B cell (primary cell): Measurements from ENCODE around the gene PPOX. TPM values are rescaled to one million over a fixed set of nuclear protein-coding genes. Genes with fewer than 3 reads are reported as not detected.

Source experiments
- ATAC-seq: fragments of 200-7000 bp; cut with Tn5 transposase; one replicate; pipeline ENCODE4 v1.10.0; 2021; ENCODE audit warnings: low read depth, mild to moderate bottlenecking, moderate number of reproducible peaks, moderate library complexity
- CTCF ChIA-PET: fragments of 350-600 bp; sonication (Branson Sonifier 250); formaldehyde crosslinking; loops from one replicate; lab custom pipeline; 2021; ENCODE audit warnings: antibody characterized with exemption, inconsistent platforms; lab: Charles Lee
- POLR2A ChIA-PET: fragments of 350-600 bp; sonication (Branson Sonifier 250); formaldehyde crosslinking; loops from one replicate; lab custom pipeline; 2021; ENCODE audit warnings: antibody characterized with exemption; lab: Charles Lee
- DNase-seq: peaks from one replicate; pipeline ENCODE4 v3.0.0; 2013
- H2AFZ ChIP-seq: 2 replicates; pipeline ENCODE4 v1.6.1; 2012; ENCODE audit warnings: mild to moderate bottlenecking, low read depth, low read length; ENCODE audit not compliant: insufficient read depth, poor library complexity, severe bottlenecking
- H3K27ac ChIP-seq, 2 donors: 1 replicate in 1 of 2; 2 replicates in 1 of 2; pipeline ENCODE4 v1.5.1; 2012 to 2013; ENCODE audit warnings: low read length in 2 of 2, mild to moderate bottlenecking in 2 of 2, moderate library complexity in 1 of 2
- H3K27me3 ChIP-seq, 4 experiments: fragments of 200-600 bp in 1 of 4; sonication (generic) in 1 of 4; replicated peaks in 1 of 4; 1 replicate in 2 of 4; 2 replicates in 2 of 4; pipeline versions ENCODE4 v1.6.1 to v1.7.0; 2013 to 2016; ENCODE audit warnings: low read length in 3 of 4, mild to moderate bottlenecking in 2 of 4, mixed read lengths in 1 of 4, moderate library complexity in 1 of 4; ENCODE audit not compliant: insufficient read depth in 4 of 4, control insufficient read depth in 3 of 4; ENCODE audit errors: control extremely low read depth in 1 of 4
- H3K36me3 ChIP-seq, 2 experiments: replicated peaks in 1 of 2; 1 replicate in 1 of 2; 2 replicates in 1 of 2; pipeline versions ENCODE4 v1.6.1 to v1.7.1; 2013; ENCODE audit warnings: low read length in 1 of 2; ENCODE audit not compliant: insufficient read depth in 2 of 2, control insufficient read depth in 1 of 2; ENCODE audit errors: control extremely low read depth in 1 of 2, extremely low read depth in 1 of 2
- H3K4me1 ChIP-seq, 2 donors: fragments of 200-600 bp in 1 of 2; sonication (generic) in 1 of 2; 1 replicate in 1 of 2; 2 replicates in 1 of 2; pipeline versions ENCODE4 v1.5.1 to v1.6.1; 2013 to 2017; ENCODE audit warnings: low read length in 2 of 2; ENCODE audit not compliant: control insufficient read depth in 2 of 2, insufficient read depth in 2 of 2
- H3K4me2 ChIP-seq: replicated peaks from 2 replicates; pipeline ENCODE3; 2012; ENCODE audit warnings: mild to moderate bottlenecking, low read depth, low read length; ENCODE audit not compliant: poor library complexity, severe bottlenecking
- H3K4me3 ChIP-seq, 5 experiments: fragments of 200-600 bp in 1 of 5; sonication (generic) in 1 of 5; 1 replicate in 3 of 5; 2 replicates in 2 of 5; pipeline versions ENCODE4 v1.5.1 to v1.7.0; 2011 to 2016; ENCODE audit warnings: low read length in 4 of 5, mild to moderate bottlenecking in 4 of 5, low read depth in 2 of 5, control low read depth in 1 of 5, moderate library complexity in 1 of 5; ENCODE audit not compliant: insufficient read depth in 1 of 5; ENCODE audit errors: control extremely low read depth in 1 of 5, extremely low read depth in 1 of 5
- H3K79me2 ChIP-seq: fragments of 200-600 bp; sonication (generic); one replicate; pipeline ENCODE4 v1.6.0; 2016; ENCODE audit warnings: low read length; ENCODE audit not compliant: control insufficient read depth, insufficient read depth
- H3K9ac ChIP-seq: fragments of 200-600 bp; sonication (generic); 2 replicates; pipeline ENCODE4 v1.6.1; 2017; ENCODE audit warnings: mild to moderate bottlenecking, low read length, moderate library complexity
- H3K9me3 ChIP-seq, 3 donors: one replicate each; pipeline versions ENCODE4 v1.6.1 to v1.7.1; 2013; ENCODE audit warnings: low read length in 2 of 3; ENCODE audit not compliant: control insufficient read depth in 2 of 3, insufficient read depth in 1 of 3; ENCODE audit errors: control extremely low read depth in 1 of 3
- H4K20me1 ChIP-seq: 2 replicates; pipeline ENCODE4 v1.6.0; 2012; ENCODE audit warnings: mild to moderate bottlenecking, low read length; ENCODE audit not compliant: insufficient read depth, control insufficient read depth, poor library complexity, severe bottlenecking
- H3K27ac Mint-ChIP-seq: one replicate; pipeline ENCODE4 v1.8.0; 2021; ENCODE audit warnings: mixed read lengths
- H3K27me3 Mint-ChIP-seq: one replicate; pipeline ENCODE4 v1.8.0; 2021; ENCODE audit warnings: mixed read lengths
- H3K4me1 Mint-ChIP-seq: one replicate; pipeline ENCODE4 v1.8.0; 2021; ENCODE audit warnings: mixed read lengths
- H3K4me3 Mint-ChIP-seq: one replicate; pipeline ENCODE4 v1.8.0; 2021; ENCODE audit warnings: mixed read lengths
- H3K9me3 Mint-ChIP-seq: one replicate; pipeline ENCODE4 v1.8.0; 2022; ENCODE audit warnings: mixed read lengths; ENCODE audit not compliant: insufficient read depth
- CTCF ChIP-seq: fragments of 200-600 bp; IDR thresholded peaks from one replicate; pipeline ENCODE4 v1.8.0; 2022; ENCODE audit warnings: antibody characterized with exemption, mild to moderate bottlenecking
- EZH2 ChIP-seq: IDR thresholded peaks from 2 replicates; pipeline ENCODE4 v1.6.1; 2012; ENCODE audit warnings: borderline replicate concordance, low read depth, mild to moderate bottlenecking, moderate library complexity, low read length; ENCODE audit not compliant: insufficient read depth, poor library complexity, severe bottlenecking
- WGBS: methylation state at CpG from one replicate; pipeline ENCODE4 v1.1.5; 2013; ENCODE audit warnings: missing lambda C conversion rate; ENCODE audit not compliant: insufficient coverage; 5-methylcytosine and 5-hydroxymethylcytosine counted together
- intact Hi-C: fragments of 100-400 bp; cut with micrococcal nuclease; formaldehyde crosslinking; loops from one replicate; pipeline ENCODE4 v1.10.0; 2022
- polyA minus RNA-seq: library from RNA; depleted of rRNA, polyadenylated mRNA; stranded (reverse); fragments of >200 nt; gene quantifications from 2 replicates; pipeline ENCODE4 v1.2.3, GENCODE V29; 2012
- polyA plus RNA-seq: library from polyadenylated mRNA; depleted of rRNA; stranded (reverse); fragments of >200 nt; gene quantifications from 2 replicates; pipeline ENCODE4 v1.2.3, GENCODE V29; 2012
- total RNA-seq, 2 donors: library from RNA; stranded (reverse); fragments of 120-200 nt in 1 of 2; gene quantifications; 1 replicate in 1 of 2; 2 replicates in 1 of 2; pipeline versions ENCODE4 v1.2.3 to v1.2.4, GENCODE V29; 2013 to 2022

Gene PPOX
- total RNA-seq, result 61.7 and 65.6 TPM in 2 replicates
- 36.8 TPM for total RNA-seq (2013)
- polyA plus RNA-seq, result 73.2 and 82.3 TPM in 2 replicates
- polyA minus RNA-seq, result 16.1 and 19.3 TPM in 2 replicates

GRCh38 chr1:161165742-161166668 is at the start of gene PPOX:
PPOX (plus strand) TSS chr1:161166426; CDS start chr1:161166848, 422 bp downstream.
- H3K27me3 ChIP-seq, result no peaks in the 10 kb centered on the region
- POLR2A ChIA-PET, result interaction anchor here (0.6 to 2.2 kb wide), 15 partner anchors 8 to 145 kb away, joined by 3 to 12 read pairs (median 4); partner anchors contain the start of genes B4GALT3, F11R, TOMM40L and UFC1
- H2AFZ ChIP-seq, result peak within 1 kb of the TSS; percentile 95
- peak; percentile 94 for ATAC-seq
- H3K4me1 ChIP-seq, result peaks cover 20 to 26% of the 10 kb centered on the region in 2 donors
- DNase-seq, result peak; percentile 95
- H3K9me3 Mint-ChIP-seq, result no peaks in the 10 kb centered on the region
- H3K9ac ChIP-seq, result peak within 1 kb of the TSS; percentile 78
- TF ChIP-seq EZH2 (no peak), CTCF (peak; percentile 68)
- peak within 1 kb of the TSS; percentile 91 for H3K4me3 Mint-ChIP-seq
- no peaks in the 10 kb centered on the region for H3K27me3 Mint-ChIP-seq
- H3K79me2 ChIP-seq, result peaks cover 19% of the 10 kb centered on the region
- no peaks in the 10 kb centered on the region for H4K20me1 ChIP-seq
- peaks cover 47% of the 10 kb centered on the region for H3K4me1 Mint-ChIP-seq
- CTCF ChIA-PET, result interaction anchor here (0.6 to 4.8 kb wide), 37 partner anchors 8 to 874 kb away, joined by 3 to 47 read pairs (median 4); partner anchors contain the start of genes ADAMTS4, ARHGAP30, B4GALT3 and CFAP126
- H3K4me2 ChIP-seq, result peak within 1 kb of the TSS; percentile 95
- peak within 1 kb of the TSS; percentile 89 to 92 for H3K27ac ChIP-seq
- intact Hi-C loops, result loop anchor here (1.0 to 2.0 kb wide), 7 partner anchors 11 to 59 kb away; partner anchors contain the start of genes B4GALT3, DEDD, NDUFS2 and NIT1
- peak within 1 kb of the TSS; percentile 48 to 82 (median 69) for H3K4me3 ChIP-seq
- H3K36me3 ChIP-seq, result peaks cover 0 to 41% of the 10 kb centered on the region in 2 experiments
- H3K27ac Mint-ChIP-seq, result peak within 1 kb of the TSS; percentile 99
- no peaks in the 10 kb centered on the region for H3K9me3 ChIP-seq
- WGBS, result under 1% methylated on average over 52 of the region's 54 CpGs
